ENCODE measurements around the gene CALHM5. TPM values are rescaled to one million over a fixed set of nuclear protein-coding genes. Genes with fewer than 3 reads are reported as not detected.

CALHM5 gene
- total RNA-seq, 1 experiment from 2014 or later: 0.05 TPM

GRCh38 chr6:116542426-116542825, 31.0 kb downstream of the CALHM5 start:
- Histone ChIP-seq H4K20me1 (ENCODE audit: insufficient read depth) (no peaks in the 10 kb centered on the region), H3K9me2 (ENCODE audit: insufficient read depth) (no peaks in the 10 kb centered on the region), H3K79me2 (ENCODE audit: insufficient read depth, low read length) (no peaks in the 10 kb centered on the region), H3K36me3 (ENCODE audit: control insufficient read depth in 1 of 2, insufficient read depth in 2 of 2, low read length in 2 of 2) (no peaks in the 10 kb centered on the region), H3K4me2 (ENCODE audit: low read length) (no peak overlapping the region), H3K9ac (ENCODE audit: low read length) (no peak overlapping the region), H3K4me1 (ENCODE audit: control insufficient read depth in 1 of 2, insufficient read depth in 2 of 2, low read length in 2 of 2) (no peaks in the 10 kb centered on the region), H3K27me3 (ENCODE audit: insufficient read depth, low read length) (no peaks in the 10 kb centered on the region), H2AFZ (ENCODE audit: low read depth, low read length, poor library complexity, severe bottlenecking) (no peak overlapping the region), H3K9me3 (ENCODE audit: control insufficient read depth in 1 of 2, insufficient read depth in 1 of 2, low read depth in 1 of 2, low read length in 2 of 2) (no peaks in the 10 kb centered on the region), H3K27ac (ENCODE audit: low read depth, low read length) (no peak overlapping the region), H3K4me3 (replicated peaks in 1 of 2; ENCODE audit: low read depth in 1 of 2, low read length in 2 of 2) (no peak overlapping the region)
- RAD21 ChIA-PET (ENCODE audit: low non-redundant PET in 1 of 2, low total read pairs in 2 of 2, uncharacterized antibody in 2 of 2, unreplicated experiment in 2 of 2): no interaction called here
- TF ChIP-seq POLR2A (IDR thresholded peaks at IDR 0.05; ENCODE audit: borderline replicate concordance, extremely low read depth, insufficient read depth, insufficient read length): no peak
- TF ChIP-seq CBX3 (IDR thresholded peaks at IDR 0.05; ENCODE audit: low read depth): no peak
- no peak for TF ChIP-seq EZH2phosphoT487 (IDR thresholded peaks at IDR 0.05; ENCODE audit: borderline replicate concordance)
- no peak for TF ChIP-seq ZFX (IDR thresholded peaks at IDR 0.05)
- no peak for TF ChIP-seq ZNF274 (IDR thresholded peaks at IDR 0.05; ENCODE audit: low read depth, low read length)
- TF ChIP-seq YY1 (IDR thresholded peaks at IDR 0.05; ENCODE audit: extremely low read depth, insufficient replicate concordance, low read depth, low read length): no peak
- no peak for TF ChIP-seq SIN3A (IDR thresholded peaks at IDR 0.05; ENCODE audit: low read depth)
- no peak for TF ChIP-seq EZH2 (IDR thresholded peaks at IDR 0.05)
- no peak for TF ChIP-seq FOSL1 (IDR thresholded peaks at IDR 0.05; ENCODE audit: low read depth)
- TF ChIP-seq CEBPB (IDR thresholded peaks at IDR 0.05; ENCODE audit: low read depth): no peak
- TF ChIP-seq, protein P1, sequence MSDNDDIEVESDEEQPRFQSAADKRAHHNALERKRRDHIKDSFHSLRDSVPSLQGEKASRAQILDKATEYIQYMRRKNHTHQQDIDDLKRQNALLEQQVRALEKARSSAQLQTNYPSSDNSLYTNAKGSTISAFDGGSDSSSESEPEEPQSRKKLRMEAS (IDR thresholded peaks at IDR 0.05): no peak
- TF ChIP-seq CTCF (IDR thresholded peaks at IDR 0.05 in 2 of 3, conservative IDR thresholded peaks at IDR 0.05 in 1 of 3; ENCODE audit: borderline replicate concordance in 1 of 3, insufficient read depth in 1 of 3, low read depth in 2 of 3, low read length in 2 of 3): no peak
- no peak for TF ChIP-seq POLR2AphosphoS5 (IDR thresholded peaks at IDR 0.05; ENCODE audit: low read depth, low read length)
- TF ChIP-seq EGR1 (IDR thresholded peaks at IDR 0.05; ENCODE audit: low read depth): no peak
- no peak for TF ChIP-seq ELF1 (IDR thresholded peaks at IDR 0.05; ENCODE audit: borderline replicate concordance, low read depth)
- no peak for TF ChIP-seq SP1 (IDR thresholded peaks at IDR 0.05; ENCODE audit: low read depth)
- no peak for TF ChIP-seq TCF7L2 (IDR thresholded peaks at IDR 0.05; ENCODE audit: borderline replicate concordance, extremely low read depth, insufficient read depth, insufficient read length)
- BruUV-seq (replicated peaks): no TSS peak
- POLR2A ChIA-PET: interaction anchor here (1.2 kb wide), 1 partner anchor 29 kb away, joined by 4 read pairs; the partner anchor contains the start of gene RWDD1
- intact Hi-C loops (cut with micrococcal nuclease): no loop called here
- ATAC-seq: no peak
- no peak for DNase-seq (ENCODE audit: low read depth, low spot score)
- CTCF ChIA-PET: interaction anchor here (1.3 to 2.1 kb wide), 5 partner anchors 9 to 325 kb away, joined by 4 to 10 read pairs (median 4); no protein-coding TSS in a partner anchor

Data from HCT116 (cell line).